Keratinocyte (primary cell): Measurements from ENCODE around the gene SMG9. TPM values are rescaled to one million over a fixed set of nuclear protein-coding genes. Genes with fewer than 3 reads are reported as not detected.

Experiments
- DNase-seq: peaks from one replicate; pipeline ENCODE4 v3.0.0-alpha.2; 2011; ENCODE audit warnings: low read depth, missing footprints, low spot score
- FAIRE-seq: peaks from 2 replicates; lab custom pipeline; 2011; peaks lifted over from hg19 to GRCh38; lab: Jason Lieb, UNC
- H2AFZ ChIP-seq: 2 replicates; pipeline ENCODE4 v1.6.0; 2012; ENCODE audit warnings: low read length, control low read depth, inconsistent platforms; ENCODE audit not compliant: control insufficient read depth
- H3K27ac ChIP-seq: 2 replicates; pipeline ENCODE4 v1.5.1; 2011; ENCODE audit warnings: low read length; ENCODE audit not compliant: control insufficient read depth, insufficient read depth
- H3K27me3 ChIP-seq: 3 replicates; pipeline ENCODE4 v1.6.0; 2011; ENCODE audit warnings: low read length; ENCODE audit not compliant: control insufficient read depth, insufficient read depth; ENCODE audit errors: extremely low read depth
- H3K36me3 ChIP-seq, 2 experiments: 2 replicates in 1 of 2; 3 replicates in 1 of 2; pipeline ENCODE4 v1.5.1; 2011; ENCODE audit warnings: low read length in 2 of 2, mild to moderate bottlenecking in 1 of 2; ENCODE audit not compliant: control insufficient read depth in 2 of 2, insufficient read depth in 2 of 2; ENCODE audit errors: extremely low read depth in 1 of 2
- H3K4me1 ChIP-seq: 3 replicates; pipeline ENCODE4 v1.5.1; 2011; ENCODE audit warnings: low read length; ENCODE audit not compliant: control insufficient read depth, insufficient read depth; ENCODE audit errors: extremely low read depth
- H3K4me2 ChIP-seq: 3 replicates; pipeline ENCODE4 v1.6.0; 2011; ENCODE audit warnings: low read depth, low read length; ENCODE audit not compliant: control insufficient read depth, insufficient read depth; ENCODE audit errors: extremely low read depth
- H3K4me3 ChIP-seq, 3 experiments: fragments of 200-600 bp in 1 of 3; sonication (generic) in 1 of 3; 2 replicates in 2 of 3; 3 replicates in 1 of 3; pipeline ENCODE4 v1.5.1; 2011 to 2016; ENCODE audit warnings: low read length in 3 of 3, mild to moderate bottlenecking in 3 of 3, control low read depth in 2 of 3, inconsistent platforms in 1 of 3, low read depth in 1 of 3, mixed read lengths in 1 of 3, mixed run types in 1 of 3, moderate library complexity in 1 of 3; ENCODE audit not compliant: control insufficient read depth in 2 of 3, insufficient read depth in 2 of 3; ENCODE audit errors: extremely low read depth in 1 of 3
- H3K79me2 ChIP-seq: 2 replicates; pipeline ENCODE4 v1.6.0; 2012; ENCODE audit warnings: low read length; ENCODE audit not compliant: control insufficient read depth, insufficient read depth
- H3K9ac ChIP-seq: 3 replicates; pipeline ENCODE4 v1.6.0; 2011; ENCODE audit warnings: low read length; ENCODE audit not compliant: control insufficient read depth, insufficient read depth; ENCODE audit errors: extremely low read depth
- H3K9me1 ChIP-seq: 3 replicates; pipeline ENCODE4 v1.6.0; 2011; ENCODE audit warnings: low read length; ENCODE audit not compliant: control insufficient read depth, insufficient read depth; ENCODE audit errors: extremely low read depth
- H3K9me3 ChIP-seq: 2 replicates; pipeline ENCODE4 v1.5.1; 2012; ENCODE audit warnings: low read depth, low read length; ENCODE audit not compliant: control insufficient read depth
- H4K20me1 ChIP-seq: 3 replicates; pipeline ENCODE4 v1.6.0; 2011; ENCODE audit warnings: low read length; ENCODE audit not compliant: control insufficient read depth, insufficient read depth; ENCODE audit errors: extremely low read depth
- CTCF ChIP-seq, 3 experiments: IDR thresholded peaks in 1 of 3; conservative IDR thresholded peaks in 1 of 3; optimal IDR thresholded peaks in 1 of 3; 2 replicates in 2 of 3; 3 replicates in 1 of 3; pipeline versions ENCODE3 to v1.5.1; 2011; ENCODE audit warnings: low read length in 3 of 3, mild to moderate bottlenecking in 3 of 3, moderate library complexity in 2 of 3, control low read depth in 1 of 3, inconsistent platforms in 1 of 3; ENCODE audit not compliant: insufficient read depth in 2 of 3; ENCODE audit errors: extremely low read depth in 1 of 3
- EZH2 ChIP-seq: IDR thresholded peaks from one replicate; pipeline ENCODE4 v1.6.1; 2012; ENCODE audit warnings: inconsistent platforms, mild to moderate bottlenecking, low read length, moderate library complexity
- dilution Hi-C: fragments of 300-500 bp; cut with MboI; formaldehyde crosslinking; loops from one replicate; pipeline ENCODE4 v1.7.0; 2020; ENCODE audit warnings: low sequenced_read_pairs; ENCODE audit not compliant: extremely low pct_ligation_motif_present
- polyA plus RNA-seq, 5 experiments: library from polyadenylated mRNA; depleted of rRNA in 3 of 5; stranded (reverse) in 3 of 5; stranded (forward) in 1 of 5; unstranded in 1 of 5; fragments of >200 nt; gene quantifications; 1 replicate in 1 of 5; 2 replicates in 3 of 5; 3 replicates in 1 of 5; pipeline versions ENCODE4 v1.2.1 to v1.2.3, GENCODE V29; 2011 to 2012; ENCODE audit warnings: missing spikeins in 2 of 5, low read depth in 1 of 5, low replicate concordance in 1 of 5

SMG9 gene
- polyA plus RNA-seq, 1 donor (not counting 4 experiments of a cell fraction or from before 2014, with no cell fraction given) = 15.6 TPM

- Histone ChIP-seq H3K9me1 (no peaks in the 10 kb centered on the region), H3K36me3 (no peaks in the 10 kb centered on the region), H3K4me2 (no peak overlapping the region), H3K9me3 (no peaks in the 10 kb centered on the region), H3K4me1 (peaks cover 12% of the 10 kb centered on the region), H4K20me1 (no peaks in the 10 kb centered on the region), H3K4me3 (no peak overlapping the region), H2AFZ (no peak overlapping the region), H3K79me2 (no peaks in the 10 kb centered on the region), H3K27ac (no peak overlapping the region), H3K9ac (no peak overlapping the region), H3K27me3 (peaks cover 9% of the 10 kb centered on the region)
- no peak for TF ChIP-seq CTCF (optimal IDR thresholded peaks at IDR 0.05 in 1 of 3, IDR thresholded peaks at IDR 0.05 in 1 of 3, conservative IDR thresholded peaks at IDR 0.05 in 1 of 3; ENCODE audit: extremely low read depth in 1 of 3, insufficient read depth in 2 of 3, low read length in 3 of 3)
- TF ChIP-seq EZH2 = no peak
- no peak for FAIRE-seq
- no peak for DNase-seq
- dilution Hi-C loops = no loop called here
Observed at GRCh38 chr19:43697295-43697694, 57.5 kb downstream of the SMG9 start.

DNA sequence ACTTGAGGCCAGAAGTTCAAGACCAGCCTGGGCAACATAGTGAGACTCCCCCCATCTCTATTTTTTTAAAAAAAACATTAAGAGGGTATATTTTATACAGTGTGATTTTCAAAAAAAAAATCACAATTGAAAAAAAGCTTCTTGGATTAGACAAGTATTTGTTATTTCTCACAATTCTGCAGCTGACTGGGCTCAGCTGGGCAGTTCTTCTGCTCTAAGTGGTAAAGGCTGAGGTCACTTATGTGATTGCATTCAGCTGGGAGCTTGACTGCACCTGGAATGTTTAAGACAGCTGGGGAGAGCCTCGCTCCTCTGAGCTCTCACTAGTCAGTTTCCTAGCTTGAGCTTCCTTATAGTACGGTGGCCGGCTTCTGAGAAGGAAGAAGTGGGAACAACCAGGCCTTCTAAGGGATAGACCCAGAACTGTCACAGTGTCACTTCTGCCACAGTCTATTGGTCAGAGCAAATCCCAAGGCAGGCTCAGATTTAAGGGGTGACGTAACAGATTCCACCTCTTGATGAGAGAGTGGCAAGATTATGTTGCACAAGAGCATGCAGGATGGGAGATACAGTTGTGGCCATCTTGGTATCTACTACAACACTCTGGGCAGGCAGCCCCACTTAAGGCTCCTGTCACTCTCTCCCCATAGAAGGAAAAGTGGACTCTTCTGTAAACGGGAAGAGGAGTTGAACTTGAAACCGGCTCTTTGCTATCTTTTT lies 58.6 kb downstream of the SMG9 start:
- DNase-seq (no peak), FAIRE-seq (no peak)
- Histone ChIP-seq H3K9me1 (no peaks in the 10 kb centered on the region), H3K36me3 (no peaks in the 10 kb centered on the region), H3K27me3 (peaks cover 9% of the 10 kb centered on the region), H3K9me3 (peaks cover 2% of the 10 kb centered on the region), H3K79me2 (no peaks in the 10 kb centered on the region), H3K4me2 (no peak overlapping the region), H4K20me1 (no peaks in the 10 kb centered on the region), H3K27ac (no peak overlapping the region), H2AFZ (no peak overlapping the region), H3K4me1 (peaks cover 12% of the 10 kb centered on the region), H3K4me3 (no peak overlapping the region), H3K9ac (no peak overlapping the region)
- dilution Hi-C loops = no loop called here
- TF ChIP-seq EZH2 = no peak
- no peak for TF ChIP-seq CTCF (optimal IDR thresholded peaks at IDR 0.05 in 1 of 3, IDR thresholded peaks at IDR 0.05 in 1 of 3, conservative IDR thresholded peaks at IDR 0.05 in 1 of 3; ENCODE audit: extremely low read depth in 1 of 3, insufficient read depth in 2 of 3, low read length in 3 of 3)
